K562 (cell line): ENCODE results near the gene PGK2. TPM values are rescaled to one million over a fixed set of nuclear protein-coding genes. Genes with fewer than 3 reads are reported as not detected.

Experiments used
- ADNP ChIP-seq: fragments of 200-800 bp; sonication (Bioruptor generic); IDR thresholded peaks from 2 replicates; pipeline ENCODE4 v1.6.1; 2016; ENCODE audit warnings: missing genetic modification characterization, missing compliant biosample characterization
- ATF4 ChIP-seq: fragments of 450-650 bp; formaldehyde crosslinking; IDR thresholded peaks from 2 replicates; pipeline ENCODE4 v1.4.0; 2022; ENCODE audit warnings: mild to moderate bottlenecking, moderate library complexity
- BCL6 ChIP-seq: fragments of 250-450 bp; sonication (Bioruptor Pico); IDR thresholded peaks from 2 replicates; pipeline ENCODE4 v1.4.0; 2020
- BRD9 ChIP-seq: fragments of 450-650 bp; IDR thresholded peaks from 2 replicates; pipeline ENCODE4 v1.6.1; 2018; ENCODE audit warnings: low read depth; ENCODE audit not compliant: partially characterized antibody
- CBX3 ChIP-seq, 2 experiments: IDR thresholded peaks; 1 replicate in 1 of 2; 2 replicates in 1 of 2; pipeline ENCODE4 v1.6.1; 2012; ENCODE audit warnings: inconsistent platforms in 2 of 2, low read length in 2 of 2, borderline replicate concordance in 1 of 2, control low read depth in 1 of 2
- CC2D1A ChIP-seq: fragments of 450-650 bp; IDR thresholded peaks from 2 replicates; pipeline ENCODE4 v1.6.1; 2017; ENCODE audit warnings: mild to moderate bottlenecking
- CHD1 ChIP-seq: fragments of 200-600 bp; sonication (generic); IDR thresholded peaks from one replicate; pipeline ENCODE4 v1.6.1; 2012; ENCODE audit warnings: mild to moderate bottlenecking, moderate library complexity, low read length, inconsistent platforms
- EGR1 ChIP-seq: fragments of 450-650 bp; conservative IDR thresholded peaks from 2 replicates; pipeline ENCODE4 v1.6.1; 2017; ENCODE audit warnings: mild to moderate bottlenecking
- MTA1 ChIP-seq: fragments of 450-650 bp; IDR thresholded peaks from 2 replicates; pipeline ENCODE4 v1.6.1; 2017; ENCODE audit warnings: borderline replicate concordance
- NFXL1 ChIP-seq: fragments of 450-650 bp; formaldehyde crosslinking; IDR thresholded peaks from 2 replicates; pipeline ENCODE4 v1.4.0; 2021; ENCODE audit warnings: mild to moderate bottlenecking
- RBFOX2 ChIP-seq: fragments of 200-400 bp; formaldehyde crosslinking; IDR thresholded peaks from 2 replicates; pipeline ENCODE4 v1.6.1; 2017; ENCODE audit warnings: low read depth, mild to moderate bottlenecking, low read length, moderate library complexity
- SMARCA4 ChIP-seq: fragments of 450-650 bp; IDR thresholded peaks from 2 replicates; pipeline ENCODE4 v1.6.1; 2016
- TBL1XR1 ChIP-seq, 2 experiments: IDR thresholded peaks; 2 replicates each; pipeline ENCODE4 v1.6.1; 2012; ENCODE audit warnings: improper control_type of control experiment in 2 of 2, low read length in 2 of 2, mild to moderate bottlenecking in 1 of 2
- ZHX1 ChIP-seq: fragments of 150-350 bp; conservative IDR thresholded peaks from 2 replicates; pipeline ENCODE4 v1.6.1; 2014; ENCODE audit warnings: low read length
- ZNF239 ChIP-seq: fragments of 250-450 bp; sonication (Bioruptor Pico); IDR thresholded peaks from 2 replicates; pipeline ENCODE4 v1.4.0; 2020; ENCODE audit warnings: mild to moderate bottlenecking
- ZNF436 ChIP-seq: fragments of 250-450, 450-650 bp; sonication (Bioruptor Pico); formaldehyde crosslinking; IDR thresholded peaks from 2 replicates; pipeline ENCODE4 v1.7.0; 2020; ENCODE audit warnings: mild to moderate bottlenecking
- ZNF655 ChIP-seq: fragments of 250-450 bp; sonication (Bioruptor Pico); IDR thresholded peaks from 2 replicates; pipeline ENCODE4 v1.5.0; 2021
- ZNF780A ChIP-seq: fragments of 250-450 bp; sonication (Bioruptor Pico); IDR thresholded peaks from 2 replicates; pipeline ENCODE4 v1.5.0; 2021; ENCODE audit warnings: mild to moderate bottlenecking
- polyA plus RNA-seq, 8 experiments: library from polyadenylated mRNA; depleted of rRNA in 4 of 8; stranded (reverse) in 5 of 8; unstranded in 3 of 8; fragments of >200 nt; fragmentation: Nextera tagmentation in 2 of 8; fragmentation: Illumina TruSeq in 1 of 8; extraction: Ambion mirVana in 2 of 8; extraction: Trizol in 1 of 8; gene quantifications; 2 replicates each; pipeline versions ENCODE4 v1.2.1 to v1.2.3, GENCODE V29; 2011 to 2014; ENCODE audit warnings: inconsistent platforms in 1 of 8, missing spikeins in 1 of 8
- total RNA-seq, 7 experiments: library from RNA; depleted of rRNA in 6 of 7; stranded (reverse); fragments of >200 nt in 6 of 7; fragmentation: Illumina TruSeq in 2 of 7; extraction: Trizol in 2 of 7; gene quantifications; 2 replicates each; pipeline versions ENCODE4 v1.2.1 to v1.2.3, GENCODE V29; 2011 to 2021; ENCODE audit warnings: low replicate concordance in 1 of 7
- TF ChIP-seq, protein P1 (sequence below), 2 experiments: fragments of 450-650 bp; IDR thresholded peaks; 2 replicates each; pipeline ENCODE4 v1.6.1; 2016
- TF ChIP-seq, protein P2 (sequence below): IDR thresholded peaks from 3 replicates; pipeline ENCODE4 v1.6.1; 2011; ENCODE audit warnings: borderline replicate concordance, mild to moderate bottlenecking; ENCODE audit not compliant: insufficient read length, insufficient read depth

PGK2 gene
- total and polyA plus RNA-seq, 9 of the 15 experiments (the other 6 are each of a cell fraction or from before 2014, with no cell fraction given) = not detected

GRCh38 chr6:49826743-49827406 lies 39.8 kb upstream of the PGK2 start (continued):
- no peak for TF ChIP-seq CC2D1A
- TF ChIP-seq ZNF436 = no peak
- TF ChIP-seq ZHX1 = no peak
- TF ChIP-seq ZNF780A = no peak
- peak; percentile 94 for TF ChIP-seq ZNF239 (CRISPR knock-in tag)
- TF ChIP-seq SMARCA4 = no peak
- no peak for TF ChIP-seq CHD1
- TF ChIP-seq BCL6 = no peak
- TF ChIP-seq RBFOX2 = no peak
- TF ChIP-seq MTA1 = peak; percentile 17; the same call in 1 of the 2 replicates
- TF ChIP-seq CBX3 (IDR thresholded peaks at IDR 0.05; ENCODE audit: borderline replicate concordance in 1 of 2, low read length in 2 of 2) = no peak
- no peak for TF ChIP-seq NFXL1
- no peak for TF ChIP-seq ADNP (tag)
- TF ChIP-seq TBL1XR1 (IDR thresholded peaks at IDR 0.05; ENCODE audit: low read length in 2 of 2) = 0 out of 4 replicates have a peak, but pooled peaks of 1 of the 2 experiments have one; percentile 19
- TF ChIP-seq, protein P1, sequence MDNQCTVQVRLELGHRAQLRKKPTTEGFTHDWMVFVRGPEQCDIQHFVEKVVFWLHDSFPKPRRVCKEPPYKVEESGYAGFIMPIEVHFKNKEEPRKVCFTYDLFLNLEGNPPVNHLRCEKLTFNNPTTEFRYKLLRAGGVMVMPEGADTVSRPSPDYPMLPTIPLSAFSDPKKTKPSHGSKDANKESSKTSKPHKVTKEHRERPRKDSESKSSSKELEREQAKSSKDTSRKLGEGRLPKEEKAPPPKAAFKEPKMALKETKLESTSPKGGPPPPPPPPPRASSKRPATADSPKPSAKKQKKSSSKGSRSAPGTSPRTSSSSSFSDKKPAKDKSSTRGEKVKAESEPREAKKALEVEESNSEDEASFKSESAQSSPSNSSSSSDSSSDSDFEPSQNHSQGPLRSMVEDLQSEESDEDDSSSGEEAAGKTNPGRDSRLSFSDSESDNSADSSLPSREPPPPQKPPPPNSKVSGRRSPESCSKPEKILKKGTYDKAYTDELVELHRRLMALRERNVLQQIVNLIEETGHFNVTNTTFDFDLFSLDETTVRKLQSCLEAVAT (IDR thresholded peaks at IDR 0.05) = 0 out of 4 replicates have a peak, but pooled peaks of 1 of the 2 experiments have one; percentile 21
- TF ChIP-seq BRD9 = peak; percentile 11
- TF ChIP-seq, protein P2, sequence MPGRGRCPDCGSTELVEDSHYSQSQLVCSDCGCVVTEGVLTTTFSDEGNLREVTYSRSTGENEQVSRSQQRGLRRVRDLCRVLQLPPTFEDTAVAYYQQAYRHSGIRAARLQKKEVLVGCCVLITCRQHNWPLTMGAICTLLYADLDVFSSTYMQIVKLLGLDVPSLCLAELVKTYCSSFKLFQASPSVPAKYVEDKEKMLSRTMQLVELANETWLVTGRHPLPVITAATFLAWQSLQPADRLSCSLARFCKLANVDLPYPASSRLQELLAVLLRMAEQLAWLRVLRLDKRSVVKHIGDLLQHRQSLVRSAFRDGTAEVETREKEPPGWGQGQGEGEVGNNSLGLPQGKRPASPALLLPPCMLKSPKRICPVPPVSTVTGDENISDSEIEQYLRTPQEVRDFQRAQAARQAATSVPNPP = no peak
- TF ChIP-seq EGR1 = no peak
- no peak for TF ChIP-seq ATF4 (CRISPR knock-in tag)
- no peak for TF ChIP-seq ZNF655
